GM19438 (cell line): ENCODE data around the gene ANKRD33.

Experiments
- ATAC-seq: cut with Tn5 transposase; IDR thresholded peaks from one replicate; pipeline ENCODE4 v1.9.1; 2021; ENCODE audit warnings: low read depth; ENCODE audit not compliant: unreplicated experiment

The ANKRD33 gene

GRCh38 chr12:51937926-51938325 is 50.0 kb downstream of the ANKRD33 start:
- ATAC-seq = no peak

DNA sequence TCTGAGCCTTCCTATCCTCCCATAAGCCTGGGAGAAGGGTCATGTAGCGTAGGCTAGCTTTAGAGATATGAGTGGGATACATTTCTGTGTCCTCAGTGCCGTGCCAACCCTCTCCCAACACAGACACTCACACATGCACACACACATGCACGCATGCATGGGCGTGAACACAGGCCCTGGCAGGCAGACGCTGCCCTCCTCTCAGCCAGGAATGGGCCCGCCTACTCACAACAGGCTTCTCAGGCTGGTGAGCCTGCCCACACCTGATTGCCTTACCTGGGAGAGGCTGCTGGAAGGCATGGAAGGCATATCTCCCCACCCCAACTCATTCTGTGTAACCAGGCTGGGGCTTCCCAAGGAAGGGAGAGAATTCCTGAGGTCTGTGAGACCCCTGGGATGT is 50.8 kb downstream of the ANKRD33 start:
- ATAC-seq = no peak

GRCh38 chr12:51941011-51941581 is 53.2 kb downstream of the ANKRD33 start:
- ATAC-seq = no peak
